Measurements from ENCODE around the gene PALD1.

PALD1 gene

DNA sequence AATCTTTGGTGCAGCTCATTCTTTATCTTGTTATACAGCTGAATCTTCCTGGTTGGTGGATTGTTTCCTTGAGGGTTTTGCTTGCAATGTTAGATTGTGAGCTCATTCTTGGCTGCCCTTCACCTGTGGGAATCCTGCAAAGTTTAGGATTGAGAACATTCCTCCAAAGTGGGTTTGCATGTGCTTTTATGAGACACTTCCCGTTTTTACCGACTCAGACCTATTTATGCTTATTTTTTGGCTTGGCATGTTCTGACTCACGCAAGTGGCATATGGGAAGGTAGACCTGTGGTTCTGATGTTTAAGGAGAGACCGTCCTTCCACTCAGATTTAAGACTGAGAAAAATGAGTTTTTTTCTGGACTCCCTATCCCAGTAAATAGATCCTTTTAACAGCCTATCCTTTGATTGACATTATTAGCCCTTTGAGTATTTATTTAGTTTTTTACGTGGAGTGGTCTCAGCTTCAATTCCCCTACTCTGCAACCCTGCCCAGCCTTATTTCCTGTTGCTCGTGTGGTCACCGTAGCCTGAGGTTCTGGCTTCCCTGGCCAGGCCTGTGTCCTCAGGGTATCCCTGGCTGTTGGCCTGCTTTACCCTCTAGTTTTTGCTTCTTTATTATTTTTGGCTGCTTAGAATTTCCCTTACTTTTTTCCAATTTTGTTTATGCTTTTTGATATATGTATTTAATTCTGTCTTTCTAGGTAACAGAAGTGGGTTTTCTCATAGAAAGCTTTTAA lies 137.4 kb downstream of the PALD1 start:
- Histone ChIP-seq H3K9ac (ENCODE audit: low read depth, low read length) (no peak overlapping the region), H3K9me3 (ENCODE audit: control insufficient read depth, insufficient read depth, low read length) (peaks cover 9% of the 10 kb centered on the region), H3K36me3 (ENCODE audit: insufficient read depth, low read length) (no peaks in the 10 kb centered on the region), H3K4me1 (ENCODE audit: insufficient read depth, low read length) (no peaks in the 10 kb centered on the region)

DNA sequence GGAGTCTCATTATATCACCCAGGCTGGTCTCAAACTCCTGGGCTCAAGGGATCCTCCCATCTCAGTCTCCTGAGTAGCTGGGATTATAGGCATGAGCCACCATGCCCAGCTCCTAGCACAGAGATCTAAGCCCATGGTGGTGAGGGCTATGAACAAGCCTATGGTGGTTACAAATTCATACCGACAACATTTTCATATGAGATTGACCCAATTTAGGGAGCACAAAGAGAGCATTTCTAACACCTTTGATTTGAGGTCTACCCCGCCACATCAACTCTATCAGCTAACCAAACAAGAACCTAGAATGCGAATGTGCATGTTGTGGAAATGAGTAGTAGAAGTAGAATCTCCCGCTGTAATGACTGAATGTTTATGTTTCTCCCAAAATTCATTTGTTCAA lies 138.2 kb downstream of the PALD1 start:
- Histone ChIP-seq H3K9ac (ENCODE audit: low read depth, low read length) (no peak overlapping the region), H3K4me1 (ENCODE audit: insufficient read depth, low read length) (no peaks in the 10 kb centered on the region), H3K36me3 (ENCODE audit: insufficient read depth, low read length) (no peaks in the 10 kb centered on the region), H3K9me3 (ENCODE audit: control insufficient read depth, insufficient read depth, low read length) (peaks cover 9% of the 10 kb centered on the region)
